Midbrain (tissue), 1 donor: ENCODE data around the gene GRID1.

Source experiments
- DNase-seq: peaks from one replicate; lab custom pipeline; 2025; lab: John Stamatoyannopoulos, UW

GRID1 gene

GRCh38 chr10:85811405-85811804 lies 555.2 kb downstream of the GRID1 start:
- DNase-seq: no peak

- DNase-seq: no peak
Observed at GRCh38 chr10:85810674-85811073, 555.9 kb downstream of the GRID1 start.

DNA sequence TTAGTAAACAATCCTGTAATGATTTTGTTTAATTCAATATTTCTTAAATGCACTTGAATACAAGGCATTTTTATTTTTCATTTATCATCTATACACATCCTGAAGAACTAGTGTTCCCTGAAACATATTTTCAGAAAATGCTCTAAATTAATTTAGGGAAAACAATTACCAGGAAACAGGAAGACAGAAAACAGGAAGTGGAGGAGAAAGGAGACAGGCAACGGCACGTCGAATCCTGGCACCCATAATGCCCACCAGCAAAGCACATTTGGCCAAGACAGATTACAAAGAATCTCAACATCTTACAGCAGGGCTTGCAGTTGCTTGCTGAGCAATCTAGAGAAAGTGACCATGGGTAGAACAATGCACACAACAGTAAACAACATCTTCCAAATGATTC lies 571.1 kb downstream of the GRID1 start:
- no peak for DNase-seq

DNA sequence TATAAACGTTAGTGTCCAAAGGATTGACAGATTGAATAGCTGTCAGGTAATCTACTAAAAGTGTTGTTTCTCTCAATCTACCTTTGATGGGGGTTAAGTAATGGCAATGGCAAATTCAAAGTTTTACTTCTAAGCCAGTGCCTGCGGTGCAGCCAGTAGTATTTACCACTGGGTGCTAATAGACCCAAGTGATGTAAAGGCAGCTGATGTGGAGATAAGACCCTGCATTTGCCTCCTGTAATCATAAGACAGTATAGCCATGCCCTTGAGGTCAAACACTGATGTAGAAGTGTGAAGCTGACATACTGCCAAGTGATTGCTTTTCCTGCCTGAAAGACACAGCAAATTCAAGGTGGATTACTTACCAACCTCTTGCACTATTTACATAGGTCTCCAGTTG lies 572.0 kb downstream of the GRID1 start:
- no peak for DNase-seq

- DNase-seq: no peak
Observed at GRCh38 chr10:85792533-85792858, 574.1 kb downstream of the GRID1 start.

GRCh38 chr10:85791818-85792532 lies 574.6 kb downstream of the GRID1 start:
- DNase-seq: peak; percentile 22

- no peak for DNase-seq
Observed at GRCh38 chr10:85789982-85790789, 576.4 kb downstream of the GRID1 start.

GRCh38 chr10:85789125-85789524 lies 577.5 kb downstream of the GRID1 start:
- DNase-seq: no peak

- DNase-seq: no peak
Observed at GRCh38 chr10:85788570-85788969, 578.0 kb downstream of the GRID1 start.

DNA sequence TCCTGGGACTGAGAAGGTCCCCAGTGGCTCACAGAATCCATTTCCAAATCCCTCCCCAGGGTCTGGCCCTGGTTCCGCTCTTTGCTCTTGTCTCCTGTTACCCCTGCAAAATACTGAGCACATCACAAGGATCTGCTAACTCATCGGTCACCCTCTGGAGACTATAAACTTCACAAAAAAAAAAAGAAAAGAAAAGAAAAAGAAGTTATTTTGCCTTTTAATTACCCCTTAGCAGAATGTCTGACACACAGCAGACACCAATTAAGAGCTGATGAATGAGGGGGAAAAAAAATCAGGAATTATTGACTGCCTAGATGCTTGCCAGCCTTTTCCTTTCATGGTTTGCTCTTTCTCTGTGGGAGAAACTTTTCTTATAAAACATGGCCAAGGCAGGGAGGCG lies 578.7 kb downstream of the GRID1 start:
- no peak for DNase-seq

DNA sequence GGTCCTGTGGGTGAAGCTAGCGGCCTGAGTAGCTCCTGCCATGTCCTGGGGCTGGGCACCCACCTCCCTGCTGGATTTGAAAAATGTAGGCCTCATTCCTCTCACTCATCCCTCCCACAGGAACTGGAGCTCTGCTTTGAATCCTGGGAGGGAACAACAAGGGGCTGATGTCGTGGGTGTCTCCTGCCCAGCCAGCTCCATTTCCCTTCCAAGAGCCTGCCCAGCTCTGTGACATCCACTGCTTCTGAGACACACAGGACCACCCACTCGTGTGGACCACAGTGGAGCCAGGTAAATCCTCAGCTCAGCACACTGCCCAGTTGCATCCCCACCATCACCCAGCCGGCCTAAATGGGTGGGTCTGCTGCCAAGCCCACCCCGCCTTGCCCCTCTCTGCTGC lies 579.2 kb downstream of the GRID1 start:
- no peak for DNase-seq

GRCh38 chr10:85786401-85786899 lies 580.1 kb downstream of the GRID1 start:
- DNase-seq: no peak

DNA sequence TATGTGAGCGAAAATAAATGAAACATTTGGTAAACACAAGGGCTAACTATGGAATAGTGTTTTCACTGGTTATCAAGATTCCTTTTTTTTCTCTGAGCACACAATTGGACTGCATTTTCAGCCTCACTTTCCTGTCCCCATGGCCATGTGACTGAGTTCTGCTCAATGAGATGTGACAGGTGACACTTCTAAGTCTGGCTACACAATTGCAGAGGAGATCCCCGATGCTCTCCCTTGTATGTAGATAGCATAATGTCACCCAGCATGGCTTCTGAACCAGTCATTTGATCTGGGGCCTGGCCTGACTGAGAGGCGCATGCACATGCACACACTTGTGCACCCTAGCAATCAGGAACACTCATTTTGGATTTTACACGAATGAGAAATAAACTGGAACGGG lies 581.8 kb downstream of the GRID1 start:
- no peak for DNase-seq

DNA sequence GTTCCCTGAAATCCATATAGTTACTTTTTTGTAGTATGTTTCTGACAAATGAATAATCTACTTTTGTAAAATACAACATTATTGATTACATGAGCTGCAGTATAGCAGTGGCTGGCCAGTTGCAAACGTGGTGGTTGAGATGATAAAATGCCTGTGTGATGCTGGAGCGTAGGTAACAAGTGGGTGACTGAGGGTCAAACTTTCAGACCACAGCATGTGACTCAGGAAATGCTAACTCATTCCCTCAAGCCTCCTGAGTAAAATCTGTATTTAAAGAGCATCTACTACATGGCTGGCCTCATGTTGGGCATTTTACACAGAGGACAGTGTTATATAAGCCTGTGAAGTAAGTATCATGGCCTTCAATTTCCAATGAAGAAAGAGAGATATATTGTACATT lies 585.2 kb downstream of the GRID1 start:
- DNase-seq: no peak

DNA sequence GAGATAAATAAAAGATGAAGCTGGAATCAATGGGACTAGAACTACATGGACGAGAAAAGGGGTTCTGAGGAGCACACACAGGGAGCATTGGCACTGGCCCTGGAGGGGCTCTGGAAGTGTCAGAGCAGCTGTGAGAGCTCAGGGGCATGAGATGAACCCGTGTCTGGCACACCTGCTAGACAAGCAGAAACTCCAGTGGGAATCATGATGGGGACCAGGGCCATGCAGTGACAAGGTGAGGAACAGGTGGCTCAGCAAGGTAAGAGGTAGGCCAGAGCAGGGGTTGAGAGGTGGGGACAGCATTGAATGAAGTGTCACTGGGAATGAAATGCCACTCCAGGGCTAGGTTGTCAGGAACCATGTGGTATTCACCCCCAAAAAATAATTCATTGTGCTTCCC lies 588.5 kb downstream of the GRID1 start:
- no peak for DNase-seq

- DNase-seq: no peak
Observed at GRCh38 chr10:85767891-85768290, 598.7 kb downstream of the GRID1 start.

- DNase-seq: no peak
Observed at GRCh38 chr10:85764108-85764507, 602.5 kb downstream of the GRID1 start.

GRCh38 chr10:85761906-85762445 lies 604.6 kb downstream of the GRID1 start:
- no peak for DNase-seq

DNA sequence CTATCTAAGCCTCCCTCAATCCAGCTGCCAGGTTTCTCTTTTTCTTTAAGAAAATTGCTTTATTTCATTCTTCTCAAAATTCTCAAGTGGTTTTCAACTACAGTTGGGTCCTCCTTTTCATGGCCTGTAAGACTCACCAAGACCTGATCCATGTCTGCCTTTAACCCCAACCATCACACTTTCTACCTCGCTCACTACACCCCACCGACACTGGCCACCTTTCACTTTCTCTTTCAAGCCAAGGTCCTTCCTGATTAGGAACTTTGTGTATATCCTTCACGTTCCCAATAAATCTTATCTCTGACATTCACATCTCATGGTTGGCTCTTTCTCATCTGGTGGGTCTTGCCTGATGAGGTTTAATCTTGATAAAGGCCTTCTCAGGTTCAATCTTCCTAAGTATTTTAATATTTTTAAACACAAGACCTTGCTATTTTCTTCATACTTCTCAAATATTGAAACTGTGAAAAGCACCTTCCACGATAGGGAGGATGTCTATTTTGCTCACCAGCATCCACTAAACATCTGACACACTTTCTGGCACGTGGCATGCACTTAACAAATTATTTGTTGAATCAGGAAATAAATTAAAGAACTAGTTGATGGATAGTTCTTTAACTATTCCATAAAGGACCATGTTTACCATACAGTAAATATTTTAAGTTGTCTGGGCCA lies 624.8 kb downstream of the GRID1 start:
- no peak for DNase-seq

GRCh38 chr10:85735997-85736396 lies 630.6 kb downstream of the GRID1 start:
- DNase-seq: no peak

DNA sequence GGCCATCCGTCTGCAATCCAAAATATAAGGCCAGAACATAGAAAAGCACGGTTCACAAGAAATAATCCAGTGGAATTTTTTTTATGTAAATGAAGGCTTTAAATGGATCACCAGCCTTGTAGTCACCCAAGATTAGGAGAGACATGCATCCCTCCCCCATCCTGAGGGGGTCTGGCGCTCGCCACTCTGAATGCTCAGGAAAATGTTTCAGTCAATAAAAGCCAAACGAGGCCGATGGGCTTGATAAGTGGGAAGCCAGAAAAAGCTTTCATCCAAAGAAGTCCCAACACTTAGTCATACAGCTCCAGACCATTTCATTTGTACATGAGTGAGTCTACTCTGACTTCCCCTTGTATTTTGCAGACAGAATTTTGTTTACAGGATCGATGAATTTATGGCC lies 631.8 kb downstream of the GRID1 start:
- no peak for DNase-seq

DNA sequence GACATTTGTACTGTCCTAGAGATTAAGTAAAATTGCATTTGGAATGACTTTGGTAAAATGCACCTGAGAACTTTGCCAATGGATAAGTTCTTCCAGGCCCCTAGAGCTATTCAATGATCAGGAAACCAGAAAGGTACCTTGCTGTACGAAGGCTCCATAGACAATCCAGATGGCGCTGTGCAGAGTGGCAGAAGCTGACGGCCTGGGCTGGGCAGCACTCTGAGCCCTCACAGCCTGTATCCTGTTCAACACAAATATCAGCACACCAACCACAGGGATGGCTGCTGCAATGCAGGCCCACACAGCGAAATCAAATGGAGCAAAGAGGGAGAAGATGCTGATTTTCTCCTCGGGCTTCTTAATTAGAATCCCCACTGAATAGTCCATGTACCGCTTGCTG lies 642.4 kb downstream of the GRID1 start:
- DNase-seq: no peak
